Glomerular visceral epithelial cell (primary cell): ENCODE results near the gene GON4L.
"Not testable (repeated sequence)": the region's sequence is repeated elsewhere in the genome, so short reads cannot be mapped to it uniquely, and the experiment has no call there.

ENCODE experiments used
- DNase-seq: peaks from one replicate; pipeline ENCODE4 v3.0.0-alpha.2; 2016; ENCODE audit errors: extremely low spot score

Gene GON4L

DNA sequence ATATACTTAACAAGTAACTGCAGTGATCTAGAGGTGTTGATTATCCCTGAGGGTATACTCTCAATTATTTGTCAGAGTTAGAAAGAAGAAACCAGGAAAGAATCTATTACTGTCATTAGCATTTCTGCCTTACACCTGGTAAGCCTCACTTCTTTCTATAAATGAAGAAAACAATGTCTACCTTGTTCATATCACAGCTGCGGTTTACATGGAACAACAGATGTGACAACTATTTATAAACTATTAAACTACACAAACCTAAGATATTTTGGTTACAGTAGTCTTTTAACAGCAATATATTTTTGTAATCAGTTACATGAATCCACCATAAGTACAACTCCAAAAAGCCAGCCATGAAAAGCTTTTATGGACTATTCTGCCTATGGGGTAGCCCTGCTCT lies 40.7 kb downstream of the GON4L start:
- no peak for DNase-seq

- DNase-seq, result no peak
These were observed 43.3 kb downstream of the GON4L start for GRCh38 chr1:155813672-155814071.

GRCh38 chr1:155812878-155813277 lies 44.1 kb downstream of the GON4L start:
- DNase-seq, result no peak

DNA sequence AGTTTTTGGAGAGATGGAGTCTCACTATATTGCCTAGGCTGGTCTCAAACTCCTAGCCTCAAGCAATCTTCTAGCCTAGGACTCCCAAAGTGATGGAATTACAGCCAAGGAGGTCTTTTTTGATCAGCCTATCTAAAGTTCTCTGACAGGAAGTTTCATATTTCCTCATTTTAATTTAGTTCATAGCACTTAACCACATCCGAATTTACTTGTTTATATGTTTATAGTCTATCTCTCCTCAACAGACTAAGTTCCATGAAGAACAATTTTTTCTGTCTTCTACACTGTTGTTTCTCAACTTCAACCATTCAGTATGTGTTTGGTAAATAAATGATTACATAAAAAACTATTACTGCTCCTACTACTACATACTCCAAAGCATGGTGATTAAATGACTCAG lies 47.9 kb downstream of the GON4L start:
- no peak for DNase-seq

GRCh38 chr1:155801149-155801548 lies 55.9 kb downstream of the GON4L start:
- DNase-seq, result no peak

GRCh38 chr1:155795618-155796017 lies 61.4 kb downstream of the GON4L start:
- DNase-seq, result not testable (repeated sequence)

GRCh38 chr1:155794605-155795245 lies 62.3 kb downstream of the GON4L start:
- no peak for DNase-seq

GRCh38 chr1:155793213-155793612 lies 63.8 kb downstream of the GON4L start:
- DNase-seq, result no peak

GRCh38 chr1:155777582-155777981 lies 79.4 kb downstream of the GON4L start:
- no peak for DNase-seq

DNA sequence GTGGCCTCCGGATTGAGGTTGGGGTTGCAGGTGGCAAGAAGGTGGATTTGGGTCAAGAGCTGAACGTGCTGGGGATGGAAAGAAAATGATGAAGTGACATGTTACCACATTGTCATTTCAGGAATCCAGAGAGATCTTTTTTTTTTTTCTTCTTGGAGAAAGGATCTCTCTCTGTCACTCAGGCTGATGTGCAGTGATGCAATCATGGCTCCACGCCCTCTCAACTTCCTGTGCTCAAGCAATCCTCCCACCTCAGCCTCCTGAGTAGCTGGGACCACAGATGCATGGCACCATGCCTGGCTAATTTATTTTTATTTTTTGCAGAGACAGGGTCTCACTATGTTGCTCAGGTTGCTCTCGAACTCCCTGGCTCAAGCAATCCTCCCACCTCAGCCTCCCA lies 80.6 kb downstream of the GON4L start:
- no peak for DNase-seq

DNA sequence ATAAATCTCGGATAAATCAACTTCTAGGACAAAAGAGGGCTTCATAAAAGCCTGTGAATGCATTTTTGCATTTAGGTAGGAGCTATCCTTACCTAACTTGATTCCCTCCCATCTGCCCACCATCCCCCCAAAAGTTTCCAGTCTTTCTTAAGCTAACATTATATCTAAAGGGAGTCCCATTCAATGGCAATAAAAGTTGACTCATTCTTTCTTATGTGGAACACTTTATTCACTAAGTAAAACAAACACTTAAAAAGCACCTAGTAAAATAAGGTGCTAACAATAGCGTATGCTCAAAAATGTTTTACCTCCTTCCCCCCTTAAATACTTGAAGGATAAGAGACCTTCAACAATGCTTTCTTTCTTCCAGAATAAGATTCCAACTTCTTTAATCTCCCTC lies 83.8 kb downstream of the GON4L start:
- DNase-seq, result no peak

DNA sequence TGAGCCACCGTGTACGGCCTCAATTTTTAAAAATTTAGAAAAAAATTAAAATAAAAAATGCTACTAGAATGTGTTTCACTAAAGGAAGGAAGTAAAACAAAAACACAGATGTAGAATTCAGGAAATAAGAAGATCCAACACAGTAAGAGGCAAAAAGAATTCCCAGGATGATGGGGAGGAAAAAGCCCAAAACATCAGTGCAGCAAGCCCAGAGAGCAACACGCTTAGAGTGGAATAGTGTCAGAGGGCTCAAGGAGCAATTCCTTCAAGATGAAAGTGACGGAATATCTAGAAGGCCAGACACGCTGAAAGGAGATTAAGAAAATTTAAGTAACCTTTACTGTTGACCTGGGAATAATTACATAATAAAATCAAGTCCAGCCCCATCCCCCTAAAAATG lies 87.8 kb downstream of the GON4L start:
- no peak for DNase-seq

DNA sequence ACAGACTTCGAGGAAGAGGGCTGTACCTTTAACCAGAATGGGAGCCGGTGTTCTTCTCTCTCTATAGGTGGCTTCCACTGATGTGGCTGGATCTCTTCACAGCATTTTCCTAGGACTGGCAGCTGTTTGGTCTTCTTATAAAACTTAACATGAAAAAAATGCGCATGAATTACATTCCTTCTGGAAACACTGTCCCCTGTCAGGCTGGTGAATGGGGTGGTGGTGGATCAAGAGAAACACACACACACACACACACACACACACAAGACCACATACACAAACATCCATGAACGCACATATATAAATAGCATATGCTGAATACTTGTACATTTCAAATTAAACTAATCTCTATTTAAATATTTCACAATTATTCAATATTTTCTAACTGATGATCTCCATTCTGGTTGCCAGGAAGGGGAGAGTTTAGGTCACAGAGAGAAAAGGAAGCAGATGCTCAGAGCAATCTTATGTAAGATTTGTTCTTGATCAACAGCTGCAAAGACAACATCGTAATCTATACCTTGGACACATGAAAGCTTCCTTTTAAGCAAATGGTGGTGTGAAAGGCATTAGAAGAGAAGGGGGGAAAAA lies 89.5 kb downstream of the GON4L start:
- DNase-seq, result not testable (repeated sequence)

GRCh38 chr1:155763989-155764388 lies 93.0 kb downstream of the GON4L start:
- DNase-seq, result not testable (repeated sequence)

DNA sequence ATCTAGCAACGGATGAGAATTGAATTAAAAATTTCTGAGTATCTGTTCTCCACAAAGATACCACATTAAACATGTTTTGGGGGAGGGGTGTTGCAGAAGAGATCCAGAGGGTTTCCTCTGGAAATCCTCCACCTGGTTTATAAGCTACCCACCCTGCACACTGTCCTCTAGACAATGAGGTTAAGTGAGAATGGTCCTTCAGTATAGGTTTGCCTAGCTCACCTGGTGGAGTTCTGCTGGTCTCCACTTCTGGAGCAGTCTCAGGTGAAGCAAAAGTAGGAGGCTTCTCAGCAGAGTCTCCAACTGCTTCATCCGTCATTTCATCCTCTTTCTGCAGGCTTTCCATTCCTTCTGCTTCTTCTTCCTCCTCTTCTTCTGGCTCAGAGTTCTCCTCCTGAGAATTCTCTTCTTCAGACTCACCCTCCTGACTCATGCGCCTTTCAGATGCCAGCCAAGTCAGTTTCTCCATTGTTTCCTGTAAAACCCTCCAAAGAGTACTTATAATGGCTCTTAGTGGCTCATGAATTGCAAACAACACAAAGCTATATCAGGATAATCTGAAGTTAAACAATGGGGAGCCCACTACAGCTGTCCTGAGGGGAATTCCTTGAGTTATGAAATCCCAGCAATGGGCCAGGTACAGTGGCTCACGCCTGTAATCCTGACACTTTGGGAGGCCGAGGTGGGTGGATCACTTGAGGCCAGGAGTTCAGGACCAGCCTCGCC lies 93.8 kb downstream of the GON4L start:
- peak; percentile 84 for DNase-seq

GRCh38 chr1:155761736-155762405 lies 95.1 kb downstream of the GON4L start:
- DNase-seq, result no peak

GRCh38 chr1:155760751-155761475 lies 96.1 kb downstream of the GON4L start:
- no peak for DNase-seq

DNA sequence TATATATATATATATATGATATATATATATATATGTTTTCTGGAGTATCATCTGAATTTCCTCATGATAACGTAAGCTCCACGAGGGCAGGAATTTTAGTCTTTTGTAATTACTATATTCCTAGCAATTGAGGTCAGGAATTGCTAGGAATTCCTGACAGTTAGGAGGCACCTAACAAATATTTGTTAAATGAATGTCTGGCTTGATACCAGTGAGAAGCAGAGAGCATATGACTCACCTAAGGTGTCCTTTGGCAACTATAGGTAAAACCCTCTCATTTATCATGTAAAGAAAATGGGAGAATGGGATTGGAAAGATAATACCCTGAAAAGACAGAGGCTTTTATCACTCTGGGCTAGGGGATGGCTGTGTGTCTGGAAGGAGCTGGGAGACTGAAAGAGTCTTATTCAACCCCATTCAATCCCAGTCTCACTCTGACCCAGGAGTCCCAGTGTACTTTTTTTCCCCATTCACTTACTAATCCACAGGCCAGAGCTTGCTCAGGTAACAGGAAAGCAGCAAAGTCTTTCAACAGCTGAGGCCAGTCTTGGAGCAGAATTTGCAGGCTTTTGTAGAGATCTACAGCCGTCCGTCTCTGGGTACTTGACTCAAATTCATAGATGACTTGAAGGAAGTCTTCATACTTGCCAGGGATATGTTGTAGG lies 96.9 kb downstream of the GON4L start:
- no peak for DNase-seq

DNA sequence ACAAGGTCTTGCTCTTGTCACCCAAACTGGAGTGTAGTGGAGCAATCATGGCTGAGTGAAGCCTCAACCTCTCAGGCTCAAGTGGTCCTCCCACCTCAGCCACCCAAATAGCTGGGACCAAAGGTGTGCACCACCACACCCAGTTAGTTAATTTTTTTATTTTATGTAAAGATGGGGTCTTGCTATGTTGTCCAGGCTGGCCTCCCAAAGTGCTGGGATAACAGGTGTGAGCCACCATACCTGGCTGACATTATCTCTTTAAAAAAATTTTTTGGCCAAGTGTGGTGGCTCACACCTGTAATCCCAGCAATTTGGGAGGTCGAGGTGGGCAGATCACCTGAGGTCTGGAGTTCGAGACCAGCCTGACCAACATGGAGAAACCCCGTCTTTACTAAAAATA lies 98.0 kb downstream of the GON4L start:
- DNase-seq, result not testable (repeated sequence)

- not testable (repeated sequence) for DNase-seq
These were observed 108.9 kb downstream of the GON4L start for GRCh38 chr1:155748141-155748540.

DNA sequence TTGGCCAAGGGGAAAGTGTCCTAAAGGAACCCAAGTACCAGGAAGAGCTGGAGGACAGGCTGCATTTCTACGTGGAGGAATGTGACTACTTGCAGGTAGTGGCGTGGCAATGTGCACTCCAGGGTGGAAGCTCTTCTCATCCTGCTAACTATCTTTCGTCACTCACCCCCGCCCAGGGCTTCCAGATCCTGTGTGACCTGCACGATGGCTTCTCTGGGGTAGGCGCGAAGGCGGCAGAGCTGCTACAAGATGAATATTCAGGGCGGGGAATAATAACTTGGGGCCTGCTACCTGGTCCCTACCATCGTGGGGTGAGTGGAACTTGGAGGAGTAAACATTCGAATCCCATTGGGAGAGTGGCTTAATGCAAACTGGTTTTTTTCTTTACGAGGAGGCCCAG lies 109.4 kb downstream of the GON4L start:
- not testable (repeated sequence) for DNase-seq
